Keratinocyte (primary cell): ENCODE data around the gene CCDC186. TPM values are rescaled to one million over a fixed set of nuclear protein-coding genes. Genes with fewer than 3 reads are reported as not detected.

Source experiments
- DNase-seq: peaks from one replicate; pipeline ENCODE4 v3.0.0-alpha.2; 2011; ENCODE audit warnings: low read depth, missing footprints, low spot score
- FAIRE-seq: peaks from 2 replicates; lab custom pipeline; 2011; peaks lifted over from hg19 to GRCh38; lab: Jason Lieb, UNC
- H2AFZ ChIP-seq: 2 replicates; pipeline ENCODE4 v1.6.0; 2012; ENCODE audit warnings: low read length, control low read depth, inconsistent platforms; ENCODE audit not compliant: control insufficient read depth
- H3K27ac ChIP-seq: 2 replicates; pipeline ENCODE4 v1.5.1; 2011; ENCODE audit warnings: low read length; ENCODE audit not compliant: control insufficient read depth, insufficient read depth
- H3K27me3 ChIP-seq: 3 replicates; pipeline ENCODE4 v1.6.0; 2011; ENCODE audit warnings: low read length; ENCODE audit not compliant: control insufficient read depth, insufficient read depth; ENCODE audit errors: extremely low read depth
- H3K36me3 ChIP-seq, 2 experiments: 2 replicates in 1 of 2; 3 replicates in 1 of 2; pipeline ENCODE4 v1.5.1; 2011; ENCODE audit warnings: low read length in 2 of 2, mild to moderate bottlenecking in 1 of 2; ENCODE audit not compliant: control insufficient read depth in 2 of 2, insufficient read depth in 2 of 2; ENCODE audit errors: extremely low read depth in 1 of 2
- H3K4me1 ChIP-seq: 3 replicates; pipeline ENCODE4 v1.5.1; 2011; ENCODE audit warnings: low read length; ENCODE audit not compliant: control insufficient read depth, insufficient read depth; ENCODE audit errors: extremely low read depth
- H3K4me2 ChIP-seq: 3 replicates; pipeline ENCODE4 v1.6.0; 2011; ENCODE audit warnings: low read depth, low read length; ENCODE audit not compliant: control insufficient read depth, insufficient read depth; ENCODE audit errors: extremely low read depth
- H3K4me3 ChIP-seq, 3 experiments: fragments of 200-600 bp in 1 of 3; sonication (generic) in 1 of 3; 2 replicates in 2 of 3; 3 replicates in 1 of 3; pipeline ENCODE4 v1.5.1; 2011 to 2016; ENCODE audit warnings: low read length in 3 of 3, mild to moderate bottlenecking in 3 of 3, control low read depth in 2 of 3, inconsistent platforms in 1 of 3, low read depth in 1 of 3, mixed read lengths in 1 of 3, mixed run types in 1 of 3, moderate library complexity in 1 of 3; ENCODE audit not compliant: control insufficient read depth in 2 of 3, insufficient read depth in 2 of 3; ENCODE audit errors: extremely low read depth in 1 of 3
- H3K79me2 ChIP-seq: 2 replicates; pipeline ENCODE4 v1.6.0; 2012; ENCODE audit warnings: low read length; ENCODE audit not compliant: control insufficient read depth, insufficient read depth
- H3K9ac ChIP-seq: 3 replicates; pipeline ENCODE4 v1.6.0; 2011; ENCODE audit warnings: low read length; ENCODE audit not compliant: control insufficient read depth, insufficient read depth; ENCODE audit errors: extremely low read depth
- H3K9me1 ChIP-seq: 3 replicates; pipeline ENCODE4 v1.6.0; 2011; ENCODE audit warnings: low read length; ENCODE audit not compliant: control insufficient read depth, insufficient read depth; ENCODE audit errors: extremely low read depth
- H3K9me3 ChIP-seq: 2 replicates; pipeline ENCODE4 v1.5.1; 2012; ENCODE audit warnings: low read depth, low read length; ENCODE audit not compliant: control insufficient read depth
- H4K20me1 ChIP-seq: 3 replicates; pipeline ENCODE4 v1.6.0; 2011; ENCODE audit warnings: low read length; ENCODE audit not compliant: control insufficient read depth, insufficient read depth; ENCODE audit errors: extremely low read depth
- CTCF ChIP-seq, 3 experiments: IDR thresholded peaks in 1 of 3; conservative IDR thresholded peaks in 1 of 3; optimal IDR thresholded peaks in 1 of 3; 2 replicates in 2 of 3; 3 replicates in 1 of 3; pipeline versions ENCODE3 to v1.5.1; 2011; ENCODE audit warnings: low read length in 3 of 3, mild to moderate bottlenecking in 3 of 3, moderate library complexity in 2 of 3, control low read depth in 1 of 3, inconsistent platforms in 1 of 3; ENCODE audit not compliant: insufficient read depth in 2 of 3; ENCODE audit errors: extremely low read depth in 1 of 3
- EZH2 ChIP-seq: IDR thresholded peaks from one replicate; pipeline ENCODE4 v1.6.1; 2012; ENCODE audit warnings: inconsistent platforms, mild to moderate bottlenecking, low read length, moderate library complexity
- dilution Hi-C: fragments of 300-500 bp; cut with MboI; formaldehyde crosslinking; loops from one replicate; pipeline ENCODE4 v1.7.0; 2020; ENCODE audit warnings: low sequenced_read_pairs; ENCODE audit not compliant: extremely low pct_ligation_motif_present
- polyA plus RNA-seq, 5 experiments: library from polyadenylated mRNA; depleted of rRNA in 3 of 5; stranded (reverse) in 3 of 5; stranded (forward) in 1 of 5; unstranded in 1 of 5; fragments of >200 nt; gene quantifications; 1 replicate in 1 of 5; 2 replicates in 3 of 5; 3 replicates in 1 of 5; pipeline versions ENCODE4 v1.2.1 to v1.2.3, GENCODE V29; 2011 to 2012; ENCODE audit warnings: missing spikeins in 2 of 5, low read depth in 1 of 5, low replicate concordance in 1 of 5

Gene CCDC186
- polyA plus RNA-seq, 1 donor (not counting 4 experiments of a cell fraction or from before 2014, with no cell fraction given), result 13.0 TPM

GRCh38 chr10:114117728-114118127 is 56.3 kb downstream of the CCDC186 start:
- FAIRE-seq, result no peak
- no peak overlapping the region for H3K4me3 ChIP-seq
- no peaks in the 10 kb centered on the region for H3K9me3 ChIP-seq

GRCh38 chr10:114115661-114116445 is 58.1 kb downstream of the CCDC186 start:
- dilution Hi-C loops, result no loop called here
- DNase-seq (no peak), FAIRE-seq (peak; percentile 64)
- Histone ChIP-seq H3K27ac (no peak overlapping the region), H3K79me2 (no peaks in the 10 kb centered on the region), H2AFZ (no peak overlapping the region), H3K4me1 (no peaks in the 10 kb centered on the region), H3K9ac (no peak overlapping the region), H3K27me3 (no peaks in the 10 kb centered on the region), H3K9me3 (no peaks in the 10 kb centered on the region), H3K36me3 (no peaks in the 10 kb centered on the region), H3K4me3 (no peak overlapping the region), H4K20me1 (no peaks in the 10 kb centered on the region), H3K9me1 (no peaks in the 10 kb centered on the region), H3K4me2 (peak overlapping the region; percentile 6)
- TF ChIP-seq CTCF (optimal IDR thresholded peaks at IDR 0.05 in 1 of 3, IDR thresholded peaks at IDR 0.05 in 1 of 3, conservative IDR thresholded peaks at IDR 0.05 in 1 of 3; ENCODE audit: extremely low read depth in 1 of 3, insufficient read depth in 2 of 3, low read length in 3 of 3) (no peak), EZH2 (no peak)

More at GRCh38 chr10:114117728-114118127, 56.3 kb downstream of the CCDC186 start:
- TF ChIP-seq EZH2 (no peak), CTCF (optimal IDR thresholded peaks at IDR 0.05 in 1 of 3, IDR thresholded peaks at IDR 0.05 in 1 of 3, conservative IDR thresholded peaks at IDR 0.05 in 1 of 3; ENCODE audit: extremely low read depth in 1 of 3, insufficient read depth in 2 of 3, low read length in 3 of 3) (no peak)
- no peak for DNase-seq
- dilution Hi-C loops, result no loop called here
- no peaks in the 10 kb centered on the region for H3K27me3 ChIP-seq
- H2AFZ ChIP-seq, result no peak overlapping the region
- H3K27ac ChIP-seq, result no peak overlapping the region
- H3K79me2 ChIP-seq, result no peaks in the 10 kb centered on the region
- no peaks in the 10 kb centered on the region for H3K36me3 ChIP-seq
- H3K9ac ChIP-seq, result no peak overlapping the region
- no peaks in the 10 kb centered on the region for H3K9me1 ChIP-seq
- H3K4me2 ChIP-seq, result no peak overlapping the region
- H3K4me1 ChIP-seq, result no peaks in the 10 kb centered on the region
- H4K20me1 ChIP-seq, result no peaks in the 10 kb centered on the region
